Panc1 (cell line): ENCODE results near the gene POLR2M. TPM values are rescaled to one million over a fixed set of nuclear protein-coding genes. Genes with fewer than 3 reads are reported as not detected.

ENCODE experiments used
- ATAC-seq: fragments of 200-7000 bp; cut with Tn5 transposase; 2 replicates; pipeline ENCODE4 v1.9.1; 2020; ENCODE audit warnings: mild to moderate bottlenecking, moderate library complexity
- BruUV-seq: library from RNA; stranded (reverse); fragments of 400-500 nt; replicated peaks from 2 replicates; lab custom pipeline; 2021; lab: Mats Ljungman, UMichigan
- CTCF ChIA-PET: fragments of 300-600 bp; sonication (Branson Sonifier 250); formaldehyde crosslinking; loops from one replicate; lab custom pipeline; 2022; ENCODE audit warnings: antibody characterized with exemption; lab: Charles Lee
- POLR2A ChIA-PET: fragments of 300-600 bp; sonication (Branson Sonifier 250); formaldehyde crosslinking; loops from one replicate; lab custom pipeline; 2022; ENCODE audit warnings: antibody characterized with exemption; lab: Charles Lee
- DNase-seq: peaks from one replicate; pipeline ENCODE4 v3.0.0-alpha.2; 2010; ENCODE audit warnings: low read depth, low spot score
- H3K27ac ChIP-seq: 2 replicates; pipeline ENCODE4 v1.5.1; 2011; ENCODE audit warnings: mild to moderate bottlenecking, low read length, inconsistent platforms
- H3K27me3 ChIP-seq: fragments of 200-500 bp; sonication (Bioruptor generic); 2 replicates; pipeline ENCODE4 v1.6.0; 2014; ENCODE audit warnings: low read length, inconsistent platforms; ENCODE audit not compliant: control insufficient read depth, insufficient read depth
- H3K36me3 ChIP-seq: fragments of 200-500 bp; sonication (Bioruptor generic); 2 replicates; pipeline ENCODE4 v1.5.1; 2014; ENCODE audit warnings: inconsistent platforms, mild to moderate bottlenecking, low read length, moderate library complexity; ENCODE audit not compliant: control insufficient read depth, insufficient read depth
- H3K4me1 ChIP-seq: 2 replicates; pipeline ENCODE4 v1.5.1; 2011; ENCODE audit warnings: inconsistent platforms, mild to moderate bottlenecking, low read length, moderate library complexity; ENCODE audit not compliant: control insufficient read depth, insufficient read depth
- H3K4me3 ChIP-seq, 2 experiments: 2 replicates each; pipeline ENCODE4 v1.5.1; 2011 to 2012; ENCODE audit warnings: low read depth in 2 of 2, low read length in 2 of 2, mild to moderate bottlenecking in 2 of 2, inconsistent platforms in 1 of 2, moderate library complexity in 1 of 2
- H3K9me3 ChIP-seq: fragments of 200-500 bp; sonication (Bioruptor generic); 2 replicates; pipeline ENCODE4 v1.5.1; 2014; ENCODE audit warnings: low read depth, mild to moderate bottlenecking, inconsistent platforms, low read length, moderate library complexity; ENCODE audit not compliant: control insufficient read depth, insufficient read depth
- POLR2AphosphoS5 ChIP-seq: IDR thresholded peaks from 2 replicates; pipeline ENCODE4 v1.6.1; 2012; ENCODE audit warnings: mild to moderate bottlenecking, low read depth, low read length, moderate library complexity
- SIN3A ChIP-seq: IDR thresholded peaks from 2 replicates; pipeline ENCODE4 v1.6.1; 2012; ENCODE audit warnings: low read depth, mild to moderate bottlenecking, low read length, moderate library complexity, borderline replicate concordance; ENCODE audit not compliant: insufficient read depth
- TCF7L2 ChIP-seq: IDR thresholded peaks from 2 replicates; pipeline ENCODE4 v1.6.1; 2011; ENCODE audit warnings: mild to moderate bottlenecking, low read depth, low read length, inconsistent platforms
- in situ Hi-C: cut with HindIII; loops from 2 replicates; pipeline ENCODE4 v1.10.0; 2016; ENCODE audit warnings: low sequenced_read_pairs, low pct_unique_long_range_greater_than_20kb
- intact Hi-C: fragments of 100-400 bp; cut with micrococcal nuclease; formaldehyde crosslinking; loops from one replicate; pipeline ENCODE4 v1.10.0; 2022; ENCODE audit not compliant: unreplicated experiment
- total RNA-seq: library from RNA; stranded (reverse); gene quantifications from one replicate; pipeline ENCODE4 v1.2.1, GENCODE V29; 2021; ENCODE audit not compliant: unreplicated experiment
- TF ChIP-seq, protein P1 (sequence below), 2 experiments: IDR thresholded peaks; 2 replicates each; pipeline ENCODE4 v1.6.1; 2011 to 2012; ENCODE audit warnings: low read depth in 2 of 2, control low read depth in 1 of 2, low read length in 1 of 2, mild to moderate bottlenecking in 1 of 2, moderate library complexity in 1 of 2; ENCODE audit not compliant: insufficient read depth in 1 of 2
- TF ChIP-seq, protein P2 (sequence below): fragments of 450-650 bp; IDR thresholded peaks from 2 replicates; pipeline ENCODE4 v1.5.1; 2017; ENCODE audit warnings: mild to moderate bottlenecking

The POLR2M gene
- total RNA-seq, 1 experiment from 2014 or later: 76.6 TPM

DNA sequence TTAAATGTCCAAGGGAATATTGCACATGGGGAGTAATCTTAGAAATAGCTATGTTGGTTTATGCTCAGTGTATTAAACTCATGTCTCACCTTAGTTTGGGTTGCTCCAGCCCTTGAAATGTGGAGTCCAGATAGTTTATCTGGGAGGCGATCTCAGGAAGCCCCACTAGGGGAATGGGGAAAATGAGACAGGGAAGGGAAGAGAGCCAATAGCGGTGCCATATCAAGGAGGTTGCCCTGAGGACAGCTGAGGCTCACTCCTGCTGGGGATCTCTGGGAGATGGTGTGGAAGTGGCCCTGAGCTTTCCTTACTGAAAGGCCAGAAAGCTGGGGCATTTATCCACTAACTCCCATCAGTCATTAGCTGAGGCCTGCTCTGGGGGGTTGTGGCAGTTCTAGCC is 43.3 kb upstream of the POLR2M start:
- ATAC-seq (no peak), DNase-seq (no peak)
- TF ChIP-seq POLR2AphosphoS5: no peak
- TF ChIP-seq, protein P1, sequence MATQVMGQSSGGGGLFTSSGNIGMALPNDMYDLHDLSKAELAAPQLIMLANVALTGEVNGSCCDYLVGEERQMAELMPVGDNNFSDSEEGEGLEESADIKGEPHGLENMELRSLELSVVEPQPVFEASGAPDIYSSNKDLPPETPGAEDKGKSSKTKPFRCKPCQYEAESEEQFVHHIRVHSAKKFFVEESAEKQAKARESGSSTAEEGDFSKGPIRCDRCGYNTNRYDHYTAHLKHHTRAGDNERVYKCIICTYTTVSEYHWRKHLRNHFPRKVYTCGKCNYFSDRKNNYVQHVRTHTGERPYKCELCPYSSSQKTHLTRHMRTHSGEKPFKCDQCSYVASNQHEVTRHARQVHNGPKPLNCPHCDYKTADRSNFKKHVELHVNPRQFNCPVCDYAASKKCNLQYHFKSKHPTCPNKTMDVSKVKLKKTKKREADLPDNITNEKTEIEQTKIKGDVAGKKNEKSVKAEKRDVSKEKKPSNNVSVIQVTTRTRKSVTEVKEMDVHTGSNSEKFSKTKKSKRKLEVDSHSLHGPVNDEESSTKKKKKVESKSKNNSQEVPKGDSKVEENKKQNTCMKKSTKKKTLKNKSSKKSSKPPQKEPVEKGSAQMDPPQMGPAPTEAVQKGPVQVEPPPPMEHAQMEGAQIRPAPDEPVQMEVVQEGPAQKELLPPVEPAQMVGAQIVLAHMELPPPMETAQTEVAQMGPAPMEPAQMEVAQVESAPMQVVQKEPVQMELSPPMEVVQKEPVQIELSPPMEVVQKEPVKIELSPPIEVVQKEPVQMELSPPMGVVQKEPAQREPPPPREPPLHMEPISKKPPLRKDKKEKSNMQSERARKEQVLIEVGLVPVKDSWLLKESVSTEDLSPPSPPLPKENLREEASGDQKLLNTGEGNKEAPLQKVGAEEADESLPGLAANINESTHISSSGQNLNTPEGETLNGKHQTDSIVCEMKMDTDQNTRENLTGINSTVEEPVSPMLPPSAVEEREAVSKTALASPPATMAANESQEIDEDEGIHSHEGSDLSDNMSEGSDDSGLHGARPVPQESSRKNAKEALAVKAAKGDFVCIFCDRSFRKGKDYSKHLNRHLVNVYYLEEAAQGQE (IDR thresholded peaks at IDR 0.05; ENCODE audit: insufficient read depth in 1 of 2, low read depth in 2 of 2, low read length in 1 of 2): no peak
- Histone ChIP-seq H3K9me3 (no peaks in the 10 kb centered on the region), H3K4me3 (no peak overlapping the region), H3K36me3 (no peaks in the 10 kb centered on the region), H3K4me1 (no peaks in the 10 kb centered on the region), H3K27me3 (peaks cover 20% of the 10 kb centered on the region), H3K27ac (no peak overlapping the region)
- intact Hi-C loops: no loop called here
- in situ Hi-C loops: no loop called here
- CTCF ChIA-PET: no interaction called here
- POLR2A ChIA-PET: no interaction called here
- no TSS peak for BruUV-seq

DNA sequence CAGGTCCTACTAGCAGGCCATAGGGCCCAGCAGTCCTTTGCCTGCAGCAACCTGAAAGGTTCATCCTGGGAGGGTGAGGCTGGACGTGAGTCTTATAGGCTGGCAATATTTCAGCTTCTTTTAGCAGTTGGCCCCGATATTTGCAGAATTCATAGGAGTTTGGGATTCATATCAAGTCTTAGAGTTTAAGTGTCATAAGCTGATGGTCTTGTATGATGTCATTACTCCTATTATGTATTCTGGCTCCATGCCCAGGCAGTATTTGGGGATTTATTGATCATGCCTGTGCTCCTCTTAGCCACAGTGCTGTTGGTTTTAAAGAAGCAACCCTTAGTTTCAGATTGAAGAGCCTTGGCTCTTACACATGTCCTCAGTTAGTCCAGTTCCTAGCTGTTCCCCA is 41.3 kb upstream of the POLR2M start:
- no peaks in the 10 kb centered on the region for H3K9me3 ChIP-seq
- in situ Hi-C loops: no loop called here
- no peaks in the 10 kb centered on the region for H3K36me3 ChIP-seq
- DNase-seq (no peak), ATAC-seq (no peak)
- H3K27me3 ChIP-seq: peaks cover 17% of the 10 kb centered on the region
- intact Hi-C loops: no loop called here
- no peak overlapping the region for H3K4me3 ChIP-seq
- no peak for TF ChIP-seq POLR2AphosphoS5
- TF ChIP-seq, protein P2, sequence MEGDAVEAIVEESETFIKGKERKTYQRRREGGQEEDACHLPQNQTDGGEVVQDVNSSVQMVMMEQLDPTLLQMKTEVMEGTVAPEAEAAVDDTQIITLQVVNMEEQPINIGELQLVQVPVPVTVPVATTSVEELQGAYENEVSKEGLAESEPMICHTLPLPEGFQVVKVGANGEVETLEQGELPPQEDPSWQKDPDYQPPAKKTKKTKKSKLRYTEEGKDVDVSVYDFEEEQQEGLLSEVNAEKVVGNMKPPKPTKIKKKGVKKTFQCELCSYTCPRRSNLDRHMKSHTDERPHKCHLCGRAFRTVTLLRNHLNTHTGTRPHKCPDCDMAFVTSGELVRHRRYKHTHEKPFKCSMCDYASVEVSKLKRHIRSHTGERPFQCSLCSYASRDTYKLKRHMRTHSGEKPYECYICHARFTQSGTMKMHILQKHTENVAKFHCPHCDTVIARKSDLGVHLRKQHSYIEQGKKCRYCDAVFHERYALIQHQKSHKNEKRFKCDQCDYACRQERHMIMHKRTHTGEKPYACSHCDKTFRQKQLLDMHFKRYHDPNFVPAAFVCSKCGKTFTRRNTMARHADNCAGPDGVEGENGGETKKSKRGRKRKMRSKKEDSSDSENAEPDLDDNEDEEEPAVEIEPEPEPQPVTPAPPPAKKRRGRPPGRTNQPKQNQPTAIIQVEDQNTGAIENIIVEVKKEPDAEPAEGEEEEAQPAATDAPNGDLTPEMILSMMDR: no peak
- no peak for TF ChIP-seq SIN3A
- TF ChIP-seq, protein P1 (IDR thresholded peaks at IDR 0.05; ENCODE audit: insufficient read depth in 1 of 2, low read depth in 2 of 2, low read length in 1 of 2): no peak
- no peak for TF ChIP-seq TCF7L2
- ChIA-PET CTCF (no interaction called here), POLR2A (no interaction called here)
- H3K4me1 ChIP-seq: no peaks in the 10 kb centered on the region
- H3K27ac ChIP-seq: no peak overlapping the region
- BruUV-seq: no TSS peak
